Caco-2 (cell line): ENCODE measurements around the gene PLXNA4. TPM values are rescaled to one million over a fixed set of nuclear protein-coding genes. Genes with fewer than 3 reads are reported as not detected.

Source experiments
- BruUV-seq: library from RNA; stranded (reverse); fragments of 400-500 nt; replicated peaks from 2 replicates; lab custom pipeline; 2021; lab: Mats Ljungman, UMichigan
- CTCF ChIA-PET: fragments of 300-600 bp; sonication (Branson Sonifier 250); formaldehyde crosslinking; loops from one replicate; lab custom pipeline; 2022; ENCODE audit warnings: antibody characterized with exemption; lab: Charles Lee
- POLR2A ChIA-PET: fragments of 300-600 bp; sonication (Branson Sonifier 250); formaldehyde crosslinking; loops from one replicate; lab custom pipeline; 2022; ENCODE audit warnings: antibody characterized with exemption; lab: Charles Lee
- DNase-seq, 2 experiments: peaks; one replicate each; pipeline versions ENCODE4 v3.0.0 to v3.0.0-alpha.2; 2020 to 2022
- H3K27me3 ChIP-seq: replicated peaks from 2 replicates; pipeline ENCODE4 v1.6.0; 2011; ENCODE audit warnings: low read length; ENCODE audit not compliant: control insufficient read depth, insufficient read depth
- H3K36me3 ChIP-seq: 2 replicates; pipeline ENCODE4 v1.5.1; 2011; ENCODE audit warnings: low read length; ENCODE audit not compliant: control insufficient read depth, insufficient read depth
- H3K4me1 ChIP-seq: fragments of 250-450 bp; sonication (Bioruptor Pico); 2 replicates; pipeline ENCODE4 v1.5.1; 2020; ENCODE audit warnings: mild to moderate bottlenecking
- H3K4me3 ChIP-seq: 2 replicates; pipeline ENCODE4 v1.5.1; 2011; ENCODE audit warnings: low read depth, mild to moderate bottlenecking, control low read depth, low read length
- H3K9me3 ChIP-seq: fragments of 250-450 bp; sonication (Bioruptor Pico); 2 replicates; pipeline ENCODE4 v1.5.1; 2020; ENCODE audit warnings: mild to moderate bottlenecking, moderate library complexity
- H3K27ac Mint-ChIP-seq: one replicate; pipeline ENCODE4 v1.8.0; 2022; ENCODE audit warnings: mixed read lengths; ENCODE audit not compliant: unreplicated experiment
- H3K27me3 Mint-ChIP-seq: one replicate; pipeline ENCODE4 v1.8.0; 2022; ENCODE audit warnings: mixed read lengths; ENCODE audit not compliant: insufficient read depth, unreplicated experiment
- H3K36me3 Mint-ChIP-seq: one replicate; pipeline ENCODE4 v1.8.0; 2022; ENCODE audit warnings: mild to moderate bottlenecking, mixed read lengths; ENCODE audit not compliant: insufficient read depth, unreplicated experiment
- H3K4me1 Mint-ChIP-seq: one replicate; pipeline ENCODE4 v1.8.0; 2022; ENCODE audit warnings: low read depth, mixed read lengths; ENCODE audit not compliant: unreplicated experiment
- H3K4me3 Mint-ChIP-seq: one replicate; pipeline ENCODE4 v1.8.0; 2022; ENCODE audit warnings: mild to moderate bottlenecking, moderate library complexity, mixed read lengths; ENCODE audit not compliant: unreplicated experiment
- H3K9me3 Mint-ChIP-seq: one replicate; pipeline ENCODE4 v1.8.0; 2022; ENCODE audit warnings: mixed read lengths; ENCODE audit not compliant: unreplicated experiment
- intact Hi-C: fragments of 100-400 bp; cut with micrococcal nuclease; formaldehyde crosslinking; loops from one replicate; pipeline ENCODE4 v1.10.0; 2022; ENCODE audit not compliant: unreplicated experiment
- total RNA-seq: library from RNA; stranded (reverse); gene quantifications from 2 replicates; pipeline ENCODE4 v1.2.3, GENCODE V29; 2022
- TF ChIP-seq, protein P1 (sequence below), 2 experiments: fragments of 200-600 bp in 1 of 2; IDR thresholded peaks; 1 replicate in 1 of 2; 2 replicates in 1 of 2; pipeline versions ENCODE4 v1.5.1 to v1.8.0; 2011 to 2022; ENCODE audit warnings: antibody characterized with exemption in 1 of 2, control low read depth in 1 of 2, inconsistent platforms in 1 of 2, low read depth in 1 of 2, low read length in 1 of 2, mild to moderate bottlenecking in 1 of 2, moderate library complexity in 1 of 2; ENCODE audit not compliant: insufficient read depth in 1 of 2, severe bottlenecking in 1 of 2, unreplicated experiment in 1 of 2

PLXNA4 gene
- total RNA-seq, 1 experiment from 2014 or later: 0.43 TPM

GRCh38 chr7:132183781-132184380 lies 392.4 kb downstream of the PLXNA4 start:
- Histone ChIP-seq H3K36me3 (no peaks in the 10 kb centered on the region), H3K9me3 (peaks cover 13% of the 10 kb centered on the region), H3K4me1 (no peaks in the 10 kb centered on the region), H3K4me3 (no peak overlapping the region), H3K27me3 (no peaks in the 10 kb centered on the region)
- Mint-ChIP-seq H3K36me3 (no peaks in the 10 kb centered on the region), H3K27ac (no peak overlapping the region), H3K27me3 (peaks cover 8% of the 10 kb centered on the region), H3K4me1 (no peaks in the 10 kb centered on the region), H3K4me3 (no peak overlapping the region), H3K9me3 (peaks cover 10% of the 10 kb centered on the region)
- TF ChIP-seq, protein P1, sequence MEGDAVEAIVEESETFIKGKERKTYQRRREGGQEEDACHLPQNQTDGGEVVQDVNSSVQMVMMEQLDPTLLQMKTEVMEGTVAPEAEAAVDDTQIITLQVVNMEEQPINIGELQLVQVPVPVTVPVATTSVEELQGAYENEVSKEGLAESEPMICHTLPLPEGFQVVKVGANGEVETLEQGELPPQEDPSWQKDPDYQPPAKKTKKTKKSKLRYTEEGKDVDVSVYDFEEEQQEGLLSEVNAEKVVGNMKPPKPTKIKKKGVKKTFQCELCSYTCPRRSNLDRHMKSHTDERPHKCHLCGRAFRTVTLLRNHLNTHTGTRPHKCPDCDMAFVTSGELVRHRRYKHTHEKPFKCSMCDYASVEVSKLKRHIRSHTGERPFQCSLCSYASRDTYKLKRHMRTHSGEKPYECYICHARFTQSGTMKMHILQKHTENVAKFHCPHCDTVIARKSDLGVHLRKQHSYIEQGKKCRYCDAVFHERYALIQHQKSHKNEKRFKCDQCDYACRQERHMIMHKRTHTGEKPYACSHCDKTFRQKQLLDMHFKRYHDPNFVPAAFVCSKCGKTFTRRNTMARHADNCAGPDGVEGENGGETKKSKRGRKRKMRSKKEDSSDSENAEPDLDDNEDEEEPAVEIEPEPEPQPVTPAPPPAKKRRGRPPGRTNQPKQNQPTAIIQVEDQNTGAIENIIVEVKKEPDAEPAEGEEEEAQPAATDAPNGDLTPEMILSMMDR (IDR thresholded peaks at IDR 0.05; ENCODE audit: insufficient read depth in 1 of 2, low read depth in 1 of 2, low read length in 1 of 2, severe bottlenecking in 1 of 2, unreplicated experiment in 1 of 2): no peak
- ChIA-PET CTCF (interaction anchor here (0.5 kb wide), 1 partner anchor 14 kb away, joined by 3 read pairs; no protein-coding TSS in a partner anchor), POLR2A (no interaction called here)
- DNase-seq: no peak
- no TSS peak for BruUV-seq
- intact Hi-C loops: no loop called here

GRCh38 chr7:132182992-132183391 lies 393.3 kb downstream of the PLXNA4 start:
- CTCF ChIA-PET: no interaction called here

DNA sequence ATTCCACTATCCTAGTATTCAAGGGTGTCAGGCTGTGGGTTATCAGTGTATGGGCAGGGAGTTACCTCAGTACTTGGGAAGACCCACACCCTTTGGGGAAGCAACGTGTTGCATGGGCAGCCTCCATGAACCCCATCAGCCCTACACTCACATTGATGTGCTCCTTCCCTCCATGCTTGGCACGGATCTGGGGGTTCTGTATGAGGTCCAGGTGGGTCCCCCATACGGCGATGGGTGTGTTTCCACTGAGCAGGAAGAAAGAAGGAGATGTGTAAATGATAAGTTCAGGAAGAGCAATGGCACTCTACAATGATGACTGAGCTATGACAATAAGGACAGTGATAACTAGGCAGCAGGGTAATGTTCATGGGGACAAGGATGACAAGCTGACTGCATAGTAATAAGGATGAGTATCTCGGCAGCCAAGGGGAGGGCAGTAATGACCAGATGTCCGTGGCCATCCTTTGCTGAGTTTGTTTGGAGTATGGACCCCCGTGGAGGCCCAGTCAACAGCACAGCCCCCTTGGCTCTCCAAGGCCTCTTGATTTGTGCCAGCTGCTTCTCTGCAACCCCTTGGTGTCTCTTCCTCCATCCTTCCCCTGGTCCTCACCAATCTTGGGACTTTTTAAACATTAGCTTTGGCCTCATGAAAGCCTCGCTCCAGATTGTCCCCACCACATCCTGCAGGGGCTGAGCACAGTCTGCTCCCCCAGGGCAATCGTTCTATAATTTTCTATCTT lies 394.2 kb downstream of the PLXNA4 start:
- no peak overlapping the region for H3K4me3 Mint-ChIP-seq
- no TSS peak for BruUV-seq
- H3K27ac Mint-ChIP-seq: no peak overlapping the region
- CTCF ChIA-PET: interaction anchor here (0.6 kb wide), 1 partner anchor 1852 kb away, joined by 3 read pairs; no protein-coding TSS in a partner anchor
- H3K36me3 ChIP-seq: no peaks in the 10 kb centered on the region
- H3K27me3 Mint-ChIP-seq: peaks cover 8% of the 10 kb centered on the region
- TF ChIP-seq, protein P1 (IDR thresholded peaks at IDR 0.05; ENCODE audit: insufficient read depth in 1 of 2, low read depth in 1 of 2, low read length in 1 of 2, severe bottlenecking in 1 of 2, unreplicated experiment in 1 of 2): no peak
- H3K9me3 ChIP-seq: peaks cover 9% of the 10 kb centered on the region
- H3K9me3 Mint-ChIP-seq: peaks cover 5% of the 10 kb centered on the region
- H3K4me1 ChIP-seq: no peaks in the 10 kb centered on the region
- H3K4me3 ChIP-seq: no peak overlapping the region
- DNase-seq: no peak
- POLR2A ChIA-PET: no interaction called here
- H3K27me3 ChIP-seq: no peaks in the 10 kb centered on the region
- H3K36me3 Mint-ChIP-seq: no peaks in the 10 kb centered on the region
- intact Hi-C loops: no loop called here
- no peaks in the 10 kb centered on the region for H3K4me1 Mint-ChIP-seq

More at GRCh38 chr7:132182992-132183391, 393.3 kb downstream of the PLXNA4 start:
- TF ChIP-seq, protein P1 (IDR thresholded peaks at IDR 0.05; ENCODE audit: insufficient read depth in 1 of 2, low read depth in 1 of 2, low read length in 1 of 2, severe bottlenecking in 1 of 2, unreplicated experiment in 1 of 2): no peak
- no peak for DNase-seq
- no peaks in the 10 kb centered on the region for H3K36me3 Mint-ChIP-seq
- no peak overlapping the region for H3K27ac Mint-ChIP-seq
- Histone ChIP-seq H3K36me3 (no peaks in the 10 kb centered on the region), H3K4me3 (no peak overlapping the region), H3K4me1 (no peaks in the 10 kb centered on the region), H3K9me3 (peaks cover 13% of the 10 kb centered on the region), H3K27me3 (no peaks in the 10 kb centered on the region)
- H3K4me1 Mint-ChIP-seq: no peaks in the 10 kb centered on the region
- no peak overlapping the region for H3K4me3 Mint-ChIP-seq
- H3K27me3 Mint-ChIP-seq: peaks cover 8% of the 10 kb centered on the region
- BruUV-seq: no TSS peak
- intact Hi-C loops: no loop called here
- POLR2A ChIA-PET: no interaction called here
- H3K9me3 Mint-ChIP-seq: peaks cover 10% of the 10 kb centered on the region
